GM23338 (cell line): ENCODE measurements around the gene RNF26. TPM values are rescaled to one million over a fixed set of nuclear protein-coding genes. Genes with fewer than 3 reads are reported as not detected.

Experiments
- ATAC-seq: fragments of 200-7000 bp; cut with Tn5 transposase; 3 replicates; pipeline ENCODE4 v1.9.1; 2020
- DNase-seq: peaks from one replicate; pipeline ENCODE4 v3.0.0-alpha.2; 2015; ENCODE audit warnings: low spot score
- H2AFZ ChIP-seq: fragments of 200-600 bp; sonication (generic); 2 replicates; pipeline ENCODE4 v1.8.0; 2016; ENCODE audit warnings: antibody characterized with exemption, mild to moderate bottlenecking, moderate library complexity
- H3F3A ChIP-seq: fragments of 200-600 bp; sonication (generic); replicated peaks from 2 replicates; pipeline ENCODE4 v1.8.0; 2017; ENCODE audit warnings: antibody characterized with exemption, mixed run types, low read depth
- H3K27ac ChIP-seq: fragments of 200-600 bp; sonication (generic); 2 replicates; pipeline ENCODE4 v1.6.1; 2016; ENCODE audit warnings: low read depth
- H3K27me3 ChIP-seq: fragments of 200-600 bp; sonication (generic); 2 replicates; pipeline ENCODE4 v1.8.0; 2016; ENCODE audit warnings: mild to moderate bottlenecking, mixed run types, moderate library complexity; ENCODE audit not compliant: insufficient read depth
- H3K36me3 ChIP-seq: fragments of 200-600 bp; sonication (generic); 2 replicates; pipeline ENCODE4 v1.8.0; 2016; ENCODE audit warnings: mild to moderate bottlenecking; ENCODE audit not compliant: insufficient read depth
- H3K4me1 ChIP-seq: fragments of 200-600 bp; sonication (generic); 2 replicates; pipeline ENCODE4 v1.8.0; 2016; ENCODE audit warnings: mild to moderate bottlenecking, moderate library complexity; ENCODE audit not compliant: insufficient read depth
- H3K4me2 ChIP-seq: fragments of 200-600 bp; sonication (generic); 2 replicates; pipeline ENCODE4 v1.7.1; 2017; ENCODE audit warnings: mixed run types
- H3K4me3 ChIP-seq: fragments of 200-600 bp; sonication (generic); 2 replicates; pipeline ENCODE4 v1.6.1; 2016; ENCODE audit warnings: mixed run types
- H3K79me2 ChIP-seq: fragments of 200-600 bp; sonication (generic); replicated peaks from 2 replicates; pipeline ENCODE4 v1.8.0; 2017; ENCODE audit warnings: mild to moderate bottlenecking; ENCODE audit not compliant: insufficient read depth
- H3K9me2 ChIP-seq: fragments of 200-600 bp; sonication (generic); 2 replicates; pipeline ENCODE4 v1.8.0; 2017; ENCODE audit not compliant: insufficient read depth
- H4K20me1 ChIP-seq: fragments of 200-600 bp; sonication (generic); replicated peaks from 2 replicates; pipeline ENCODE4 v1.8.0; 2017; ENCODE audit warnings: mild to moderate bottlenecking; ENCODE audit not compliant: insufficient read depth
- H3K27ac Mint-ChIP-seq: 2 replicates; pipeline ENCODE4 v1.8.0; 2020; ENCODE audit warnings: inconsistent platforms, mild to moderate bottlenecking, moderate library complexity, mixed read lengths
- H3K27me3 Mint-ChIP-seq: 3 replicates; pipeline ENCODE4 v1.8.0; 2022; ENCODE audit warnings: low read depth, mild to moderate bottlenecking, moderate library complexity, mixed read lengths, inconsistent platforms; ENCODE audit not compliant: insufficient read depth, poor library complexity
- H3K36me3 Mint-ChIP-seq: 3 replicates; pipeline ENCODE4 v1.8.0; 2021; ENCODE audit warnings: low read depth, mild to moderate bottlenecking, inconsistent platforms, moderate library complexity, mixed read lengths
- H3K4me1 Mint-ChIP-seq: 3 replicates; pipeline ENCODE4 v1.8.0; 2020; ENCODE audit warnings: mild to moderate bottlenecking, inconsistent platforms, mixed read lengths
- H3K4me3 Mint-ChIP-seq: 3 replicates; pipeline ENCODE4 v1.8.0; 2021; ENCODE audit warnings: moderate library complexity, mild to moderate bottlenecking, inconsistent platforms, mixed read lengths
- H3K9me3 Mint-ChIP-seq: 3 replicates; pipeline ENCODE4 v1.8.0; 2020; ENCODE audit warnings: moderate library complexity, mild to moderate bottlenecking, inconsistent platforms, mixed read lengths
- CREB1 ChIP-seq: fragments of 250-450 bp; sonication (Bioruptor Pico); IDR thresholded peaks from 2 replicates; pipeline ENCODE4 v1.5.0; 2020; ENCODE audit warnings: low read depth, mild to moderate bottlenecking, moderate library complexity
- CTCF ChIP-seq, 2 experiments: fragments of 200-600 bp in 1 of 2; sonication (generic) in 1 of 2; conservative IDR thresholded peaks; 2 replicates each; pipeline versions ENCODE4 v1.5.1 to v1.6.1; 2016 to 2017; ENCODE audit warnings: antibody characterized with exemption in 2 of 2, low read depth in 2 of 2, mild to moderate bottlenecking in 2 of 2, moderate library complexity in 1 of 2
- EZH2 ChIP-seq: fragments of 200-600 bp; sonication (generic); IDR thresholded peaks from one replicate; pipeline ENCODE4 v1.8.0; 2017; ENCODE audit warnings: antibody characterized with exemption, mild to moderate bottlenecking, low read depth; ENCODE audit not compliant: unreplicated experiment
- EZH2phosphoT487 ChIP-seq: fragments of 200-600 bp; sonication (generic); IDR thresholded peaks from one replicate; pipeline ENCODE4 v1.8.1; 2018; ENCODE audit warnings: antibody characterized with exemption; ENCODE audit not compliant: unreplicated experiment
- JUNB ChIP-seq: IDR thresholded peaks from one replicate; pipeline ENCODE4 v1.6.1; 2016; ENCODE audit warnings: antibody characterized with exemption; ENCODE audit not compliant: unreplicated experiment
- REST ChIP-seq: IDR thresholded peaks from one replicate; pipeline ENCODE4 v1.6.1; 2018; ENCODE audit warnings: antibody characterized with exemption; ENCODE audit not compliant: unreplicated experiment
- ZNF331 ChIP-seq: fragments of 250-450 bp; sonication (Bioruptor Pico); IDR thresholded peaks from 2 replicates; pipeline ENCODE4 v1.5.0; 2020; ENCODE audit warnings: low read depth, mild to moderate bottlenecking, moderate library complexity
- polyA plus RNA-seq: library from polyadenylated mRNA; unstranded; fragments of >200 nt; fragmentation: Nextera tagmentation; extraction: Ambion mirVana; gene quantifications from 2 replicates; pipeline ENCODE4 v1.2.1, GENCODE V29; 2016
- total RNA-seq: library from RNA; depleted of rRNA; stranded (reverse); fragments of >200 nt; shearing (Covaris generic); gene quantifications from 2 replicates; pipeline ENCODE4 v1.2.3, GENCODE V29; 2014

The RNF26 gene
- total and polyA plus RNA-seq, 2 experiments from 2014 or later: 31.8 to 58.3 TPM

- Mint-ChIP-seq H3K4me1 (peaks cover 43% of the 10 kb centered on the region), H3K9me3 (no peaks in the 10 kb centered on the region; the same call in 2 of the 3 replicates), H3K27ac (no peak overlapping the region), H3K27me3 (peaks cover 26% of the 10 kb centered on the region), H3K4me3 (no peak overlapping the region; the same call in 2 of the 3 replicates), H3K36me3 (peaks cover 19% of the 10 kb centered on the region)
- Histone ChIP-seq H3K27ac (no peak overlapping the region), H3K4me3 (no peak overlapping the region), H2AFZ (no peak overlapping the region), H3K4me1 (peaks cover 42% of the 10 kb centered on the region), H3K4me2 (no peak overlapping the region), H3F3A (peaks cover 3% of the 10 kb centered on the region; the same call in 1 of the 2 replicates), H4K20me1 (peaks cover 4% of the 10 kb centered on the region; the same call in 1 of the 2 replicates), H3K36me3 (no peaks in the 10 kb centered on the region), H3K79me2 (no peaks in the 10 kb centered on the region), H3K27me3 (peaks cover 49% of the 10 kb centered on the region), H3K9me2 (no peaks in the 10 kb centered on the region)
- no peak for TF ChIP-seq ZNF331 (CRISPR knock-in tag)
- TF ChIP-seq JUNB: no peak
- TF ChIP-seq EZH2phosphoT487: no peak
- no peak for TF ChIP-seq EZH2
- no peak for TF ChIP-seq REST
- no peak for DNase-seq
- ATAC-seq: no peak
Measured at GRCh38 chr11:119359365-119360214, 25.3 kb downstream of the RNF26 start.

DNA sequence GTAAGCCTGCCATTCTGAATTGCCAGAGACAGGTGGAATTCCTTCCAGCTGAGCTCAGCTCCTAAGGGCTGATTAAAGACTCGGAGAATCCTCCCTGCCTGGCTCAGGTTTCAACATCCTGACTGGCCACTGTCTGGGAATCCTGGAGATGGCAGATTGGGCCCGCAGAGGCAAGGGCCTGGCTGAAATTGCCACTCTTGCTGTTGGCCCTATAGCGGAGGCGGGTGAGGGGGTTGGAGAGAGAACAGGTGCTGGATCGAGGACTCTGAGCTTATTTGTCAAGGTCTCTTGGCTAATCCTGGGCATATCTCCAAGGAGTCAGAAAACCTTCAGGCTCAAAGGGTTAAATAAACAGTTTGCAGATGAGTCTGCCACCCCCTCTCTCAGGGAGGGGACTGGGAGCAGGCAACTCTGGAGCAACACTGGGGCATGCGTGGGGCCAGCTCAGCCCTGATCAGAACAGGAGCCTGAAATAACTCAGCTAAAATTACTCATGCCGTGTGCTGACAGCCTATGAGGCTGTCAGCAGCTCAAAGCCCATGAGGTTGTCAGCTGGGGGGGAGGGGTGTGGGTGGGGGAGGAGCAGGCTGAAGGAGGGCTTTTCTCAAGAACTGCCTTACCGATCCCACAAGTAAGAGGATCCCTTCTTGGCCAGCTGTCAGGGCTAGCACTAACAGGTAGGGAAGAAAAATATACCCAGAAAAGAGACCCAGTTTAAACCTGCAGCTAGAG lies 26.9 kb downstream of the RNF26 start:
- H3K4me2 ChIP-seq: peak overlapping the region; percentile 69
- Mint-ChIP-seq H3K4me3 (peak overlapping the region; percentile 62), H3K4me1 (peaks cover 44% of the 10 kb centered on the region), H3K36me3 (peaks cover 19% of the 10 kb centered on the region), H3K9me3 (peaks cover under 1% of the 10 kb centered on the region; the same call in 1 of the 3 replicates), H3K27me3 (peaks cover 34% of the 10 kb centered on the region), H3K27ac (no peak overlapping the region)
- H3K9me2 ChIP-seq: no peaks in the 10 kb centered on the region
- peaks cover 50% of the 10 kb centered on the region for H3K27me3 ChIP-seq
- DNase-seq (peak; percentile 88), ATAC-seq (peak; percentile 50)
- H3K36me3 ChIP-seq: no peaks in the 10 kb centered on the region
- peak overlapping the region; percentile 63; the same call in 1 of the 2 replicates for H3K27ac ChIP-seq
- peaks cover 3% of the 10 kb centered on the region; the same call in 1 of the 2 replicates for H3F3A ChIP-seq
- peak overlapping the region; percentile 45 for H3K4me3 ChIP-seq
- H3K4me1 ChIP-seq: peaks cover 38% of the 10 kb centered on the region
- H3K79me2 ChIP-seq: no peaks in the 10 kb centered on the region
- no peak overlapping the region for H2AFZ ChIP-seq
- H4K20me1 ChIP-seq: peaks cover 4% of the 10 kb centered on the region; the same call in 1 of the 2 replicates
- no peak for TF ChIP-seq CTCF (conservative IDR thresholded peaks at IDR 0.05; ENCODE audit: low read depth in 2 of 2)
- TF ChIP-seq REST: no peak
- no peak for TF ChIP-seq JUNB
- no peak for TF ChIP-seq EZH2
- TF ChIP-seq CREB1: no peak
